ENCODE results near the gene PHF21B. TPM values are rescaled to one million over a fixed set of nuclear protein-coding genes. Genes with fewer than 3 reads are reported as not detected.

The PHF21B gene
- total RNA-seq, 1 donor from 2014 or later = not detected

DNA sequence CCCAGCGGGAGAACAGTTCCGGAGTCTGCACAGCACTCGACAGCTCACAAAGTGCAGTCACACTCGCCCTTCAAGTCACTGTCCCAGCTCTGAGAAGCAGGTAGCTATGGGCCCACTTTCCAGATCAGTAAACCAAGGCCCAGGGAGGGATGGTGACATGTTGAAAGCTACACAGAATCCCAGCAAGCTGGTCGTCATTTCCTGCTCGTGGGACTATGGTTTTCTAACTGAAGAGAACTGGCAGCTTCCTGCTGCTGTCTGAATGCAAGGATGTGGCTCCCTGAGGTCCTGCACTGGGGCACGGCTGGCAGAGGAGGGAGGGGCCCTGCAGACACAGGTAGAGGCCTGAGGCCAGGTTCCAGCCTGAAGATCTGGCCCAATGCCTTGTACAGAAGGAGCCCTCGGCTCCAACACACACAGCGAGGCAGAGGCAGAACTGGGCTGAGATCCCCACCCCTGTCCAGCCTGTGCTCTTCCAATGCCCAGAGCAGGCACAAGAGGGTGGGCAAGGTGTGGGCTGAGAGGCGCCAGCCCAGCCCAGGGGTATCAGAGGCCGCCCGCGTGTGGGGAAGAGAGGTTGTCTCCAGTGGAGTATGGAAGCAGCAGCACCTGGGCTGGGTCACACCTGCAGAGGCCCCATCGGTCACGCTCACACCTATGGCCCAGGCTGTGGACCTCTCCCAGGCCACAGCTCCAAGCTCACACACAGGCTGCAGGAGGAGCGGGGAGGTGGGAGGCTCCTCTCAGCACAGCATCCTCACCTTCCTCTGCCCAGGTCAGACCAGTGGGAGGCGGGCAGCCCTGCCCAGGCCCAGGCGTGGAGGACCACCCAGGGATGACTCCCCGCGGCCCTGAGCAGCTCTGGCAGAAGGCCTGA is 119.2 kb downstream of the PHF21B start:
- Mint-ChIP-seq H3K27me3 (no peaks in the 10 kb centered on the region), H3K9me3 (no peaks in the 10 kb centered on the region), H3K4me1 (no peaks in the 10 kb centered on the region), H3K4me3 (no peak overlapping the region), H3K36me3 (ENCODE audit: low read depth) (no peaks in the 10 kb centered on the region), H3K27ac (no peak overlapping the region)
- DNase-seq (no peak), ATAC-seq (ENCODE audit: low read depth) (no peak)
- intact Hi-C loops (cut with micrococcal nuclease) = no loop called here
- ChIA-PET POLR2A (no interaction called here), CTCF (no interaction called here)
- TF ChIP-seq CTCF (IDR thresholded peaks at IDR 0.05) = no peak

DNA sequence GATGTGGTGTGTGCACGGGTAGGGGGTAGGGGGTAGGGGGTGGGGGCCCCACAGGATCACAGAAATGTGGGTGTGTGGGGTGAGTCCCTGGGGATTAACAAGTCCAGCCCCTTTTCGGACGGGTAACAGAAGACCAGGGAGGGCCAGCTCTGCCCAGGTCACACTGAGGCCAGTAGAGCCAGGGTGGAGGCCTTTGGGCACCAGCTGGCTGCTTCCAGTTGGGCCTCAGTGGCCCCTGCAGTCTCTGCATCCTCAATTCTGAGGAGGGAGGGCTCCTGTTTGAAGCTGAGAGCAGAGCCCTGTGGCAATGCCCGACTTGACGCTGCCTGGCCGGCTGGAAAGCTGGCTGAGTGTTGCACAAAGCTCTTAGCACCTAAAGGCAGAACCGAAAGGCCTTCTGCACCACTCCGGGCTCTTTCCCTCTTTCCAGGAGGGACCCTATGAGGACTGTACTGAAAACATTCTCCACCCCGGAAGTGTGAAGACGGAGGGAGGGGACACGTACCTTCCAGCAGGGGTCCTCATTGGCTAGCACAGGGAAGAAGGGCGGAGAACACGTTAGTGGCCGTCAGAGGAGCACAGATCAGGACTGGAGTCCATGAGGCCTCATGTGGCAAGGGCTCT is 120.4 kb downstream of the PHF21B start:
- ATAC-seq (ENCODE audit: low read depth) (no peak), DNase-seq (no peak)
- no peak overlapping the region for H3K4me3 Mint-ChIP-seq
- H3K9me3 Mint-ChIP-seq = no peaks in the 10 kb centered on the region
- no peaks in the 10 kb centered on the region for H3K4me1 Mint-ChIP-seq
- no peaks in the 10 kb centered on the region for H3K36me3 Mint-ChIP-seq (ENCODE audit: low read depth)
- ChIA-PET CTCF (no interaction called here), POLR2A (no interaction called here)
- intact Hi-C loops (cut with micrococcal nuclease) = no loop called here
- TF ChIP-seq CTCF (IDR thresholded peaks at IDR 0.05) = no peak
- H3K27ac Mint-ChIP-seq = no peak overlapping the region
- H3K27me3 Mint-ChIP-seq = no peaks in the 10 kb centered on the region

GRCh38 chr22:44888491-44889254 is 121.1 kb downstream of the PHF21B start:
- ATAC-seq (ENCODE audit: low read depth) (no peak), DNase-seq (no peak)
- ChIA-PET POLR2A (no interaction called here), CTCF (no interaction called here)
- TF ChIP-seq CTCF (IDR thresholded peaks at IDR 0.05) = no peak
- no peaks in the 10 kb centered on the region for H3K4me1 Mint-ChIP-seq
- no peaks in the 10 kb centered on the region for H3K36me3 Mint-ChIP-seq (ENCODE audit: low read depth)
- no peak overlapping the region for H3K4me3 Mint-ChIP-seq
- intact Hi-C loops (cut with micrococcal nuclease) = no loop called here
- no peaks in the 10 kb centered on the region for H3K9me3 Mint-ChIP-seq
- no peak overlapping the region for H3K27ac Mint-ChIP-seq
- no peaks in the 10 kb centered on the region for H3K27me3 Mint-ChIP-seq

DNA sequence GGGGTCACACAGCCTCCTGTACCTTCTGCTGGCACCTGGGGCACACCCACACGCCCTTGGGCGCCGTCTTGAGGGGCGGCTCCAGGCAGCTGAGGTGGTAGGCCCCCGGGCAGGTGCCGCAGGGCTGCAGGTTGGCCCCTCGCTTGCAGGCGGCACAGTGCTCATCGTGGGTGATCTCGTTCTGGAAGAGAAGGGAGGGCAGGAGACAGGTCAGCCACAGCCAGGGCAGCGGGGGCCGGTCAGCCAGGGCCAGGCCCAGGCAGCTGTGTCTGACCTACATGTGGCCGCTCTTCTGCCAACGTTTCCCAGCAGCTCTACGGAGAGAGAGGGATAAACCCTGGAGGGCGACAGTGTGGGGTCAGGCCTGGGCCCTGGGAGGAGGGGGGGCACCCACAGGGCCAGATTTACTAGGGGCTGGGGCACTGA is 121.9 kb downstream of the PHF21B start:
- Mint-ChIP-seq H3K36me3 (ENCODE audit: low read depth) (no peaks in the 10 kb centered on the region), H3K9me3 (no peaks in the 10 kb centered on the region), H3K4me1 (no peaks in the 10 kb centered on the region), H3K27ac (no peak overlapping the region), H3K4me3 (no peak overlapping the region), H3K27me3 (no peaks in the 10 kb centered on the region)
- no peak for TF ChIP-seq CTCF (IDR thresholded peaks at IDR 0.05)
- ATAC-seq (ENCODE audit: low read depth) (no peak), DNase-seq (no peak)
- ChIA-PET CTCF (no interaction called here), POLR2A (no interaction called here)
- intact Hi-C loops (cut with micrococcal nuclease) = no loop called here

- Mint-ChIP-seq H3K9me3 (no peaks in the 10 kb centered on the region), H3K27me3 (no peaks in the 10 kb centered on the region), H3K4me3 (no peak overlapping the region), H3K36me3 (ENCODE audit: low read depth) (no peaks in the 10 kb centered on the region), H3K4me1 (no peaks in the 10 kb centered on the region), H3K27ac (no peak overlapping the region)
- DNase-seq (no peak), ATAC-seq (ENCODE audit: low read depth) (no peak)
- ChIA-PET POLR2A (no interaction called here), CTCF (no interaction called here)
- TF ChIP-seq CTCF (IDR thresholded peaks at IDR 0.05) = no peak
- intact Hi-C loops (cut with micrococcal nuclease) = no loop called here
Measured at GRCh38 chr22:44885806-44886360, 123.9 kb downstream of the PHF21B start.
